Pulmonary artery endothelial cell (primary cell): ENCODE results near the gene XYLT1. TPM values are rescaled to one million over a fixed set of nuclear protein-coding genes. Genes with fewer than 3 reads are reported as not detected.

Source experiments
- DNase-seq: peaks from one replicate; pipeline ENCODE4 v3.0.0-alpha.2; 2011; ENCODE audit warnings: low read depth, low spot score
- total RNA-seq: library from RNA; depleted of rRNA; stranded (reverse); fragments of >200 nt; gene quantifications from 2 replicates; pipeline ENCODE4 v1.2.3, GENCODE V29; 2014

The XYLT1 gene
- total RNA-seq, 1 donor from 2014 or later: 0.92 TPM

DNA sequence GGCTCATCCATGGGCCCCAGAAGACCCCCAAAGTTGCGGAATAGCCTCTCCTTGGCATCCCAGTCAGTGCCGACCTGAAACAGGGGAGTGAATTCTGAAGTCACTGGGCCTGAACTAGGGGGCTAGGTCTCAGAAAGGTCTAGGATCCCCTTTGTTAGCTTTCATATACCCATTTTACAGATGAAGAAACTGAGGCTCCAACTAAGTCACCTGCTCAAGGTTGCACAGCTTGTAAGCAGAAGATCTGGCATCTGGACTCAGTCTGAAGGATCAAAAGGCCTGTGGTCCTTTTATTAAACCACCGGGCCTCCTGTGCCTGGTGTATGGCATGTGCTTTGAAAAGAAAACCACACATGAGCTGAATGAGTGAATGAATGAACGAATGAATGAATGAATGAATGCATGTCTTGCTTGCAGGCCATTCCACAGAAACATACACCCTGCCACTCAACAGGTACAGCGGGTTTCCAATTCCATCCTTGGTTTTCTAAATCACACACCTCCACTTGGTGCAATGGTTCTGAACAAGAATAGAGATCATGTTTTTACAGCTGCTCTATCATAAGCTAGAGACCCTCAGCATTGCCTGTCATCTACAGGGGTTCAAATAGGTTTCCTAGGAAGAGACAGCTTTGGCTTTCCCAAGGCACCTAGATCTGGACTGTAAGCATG is 352.7 kb downstream of the XYLT1 start:
- DNase-seq: no peak

DNA sequence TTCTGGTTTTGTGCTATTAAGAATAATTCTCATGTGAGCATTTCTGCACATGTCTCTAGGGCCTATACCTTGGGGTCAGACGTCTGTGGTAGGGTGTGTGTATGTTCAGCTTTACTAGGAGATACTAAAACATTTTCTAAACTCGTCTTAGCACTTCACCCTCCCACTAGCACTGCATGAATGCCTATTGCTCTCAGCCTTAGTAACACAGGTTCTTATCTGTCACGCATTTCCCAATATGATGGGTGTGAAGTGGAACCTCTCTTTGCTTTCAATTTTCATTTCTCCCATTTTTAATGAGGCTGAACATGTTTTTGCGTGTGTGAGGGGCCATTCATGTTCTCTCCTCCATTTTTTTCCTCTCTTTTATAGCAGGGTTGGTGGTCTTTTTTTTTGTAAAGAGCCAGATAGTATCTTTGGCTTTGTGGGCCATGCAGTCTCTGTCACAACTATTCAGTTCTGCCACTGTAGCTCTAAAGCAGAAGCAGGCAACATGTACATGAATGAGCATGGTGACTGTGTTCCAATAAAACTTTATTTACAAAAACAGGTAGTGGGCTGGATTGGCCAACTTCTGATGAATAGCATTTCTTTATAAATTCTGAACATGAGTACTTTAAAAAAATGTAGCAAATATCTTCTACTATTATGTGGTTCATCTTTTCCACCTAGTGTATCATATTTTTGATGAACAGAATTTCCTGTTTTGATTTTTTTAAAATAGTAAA is 354.0 kb downstream of the XYLT1 start:
- no peak for DNase-seq

DNA sequence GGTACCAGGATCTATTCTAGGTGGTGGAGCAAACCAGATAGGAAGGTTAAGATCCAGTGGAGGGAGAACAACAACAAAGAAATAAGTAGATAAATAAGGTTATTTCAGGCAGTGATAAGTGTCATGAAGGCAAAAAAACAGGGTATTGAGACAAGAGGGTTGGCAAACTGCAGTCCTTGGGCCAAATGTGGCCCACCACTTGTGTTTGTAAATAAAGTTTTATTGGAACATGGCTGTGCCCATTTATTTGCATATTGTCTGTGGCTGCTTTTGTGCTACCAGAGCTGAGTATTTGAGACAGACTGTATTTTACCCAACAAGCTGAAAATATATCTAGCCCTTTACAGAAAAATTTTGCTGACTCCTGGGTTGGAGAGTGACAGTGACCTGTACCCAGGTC is 361.3 kb downstream of the XYLT1 start:
- DNase-seq: no peak

- DNase-seq: no peak
Measured at GRCh38 chr16:17108596-17108995, 362.2 kb downstream of the XYLT1 start.

GRCh38 chr16:17107450-17107849 is 363.3 kb downstream of the XYLT1 start:
- no peak for DNase-seq

DNA sequence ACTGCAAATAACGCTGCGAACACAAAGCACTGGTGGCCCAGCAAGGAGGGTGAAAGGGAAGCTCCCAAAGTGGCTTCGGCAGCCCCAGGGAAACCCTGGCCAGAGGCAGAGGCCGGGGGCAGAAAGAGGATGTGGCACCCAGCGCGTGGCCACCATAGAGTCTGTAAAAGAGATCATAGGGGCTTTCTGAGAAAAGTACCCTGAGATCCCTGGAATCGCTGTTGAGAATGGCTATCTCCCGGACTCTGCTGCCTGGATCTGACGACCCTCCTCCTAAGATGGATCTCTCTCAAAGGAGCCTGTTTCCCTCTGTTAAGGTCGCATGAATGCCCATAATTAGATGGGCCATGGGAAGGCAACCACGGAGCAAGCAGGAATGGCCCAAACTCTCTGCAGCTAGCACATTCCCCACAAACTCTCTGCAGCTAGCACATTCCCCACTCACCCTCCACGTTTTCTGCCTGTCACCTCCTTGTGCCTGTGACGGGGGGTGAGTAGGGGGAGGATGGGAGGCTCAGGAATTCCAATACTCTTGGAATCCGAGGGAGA is 364.4 kb downstream of the XYLT1 start:
- DNase-seq: no peak

- no peak for DNase-seq
Measured at GRCh38 chr16:17105239-17105797, 365.4 kb downstream of the XYLT1 start.

- DNase-seq: no peak
Measured at GRCh38 chr16:17104654-17105053, 366.1 kb downstream of the XYLT1 start.

- DNase-seq: no peak
Measured at GRCh38 chr16:17103216-17103615, 367.5 kb downstream of the XYLT1 start.

GRCh38 chr16:17101646-17102045 is 369.1 kb downstream of the XYLT1 start:
- DNase-seq: no peak

- DNase-seq: no peak
Measured at GRCh38 chr16:17098685-17099084, 372.1 kb downstream of the XYLT1 start.

GRCh38 chr16:17084130-17084529 is 386.6 kb downstream of the XYLT1 start:
- no peak for DNase-seq

DNA sequence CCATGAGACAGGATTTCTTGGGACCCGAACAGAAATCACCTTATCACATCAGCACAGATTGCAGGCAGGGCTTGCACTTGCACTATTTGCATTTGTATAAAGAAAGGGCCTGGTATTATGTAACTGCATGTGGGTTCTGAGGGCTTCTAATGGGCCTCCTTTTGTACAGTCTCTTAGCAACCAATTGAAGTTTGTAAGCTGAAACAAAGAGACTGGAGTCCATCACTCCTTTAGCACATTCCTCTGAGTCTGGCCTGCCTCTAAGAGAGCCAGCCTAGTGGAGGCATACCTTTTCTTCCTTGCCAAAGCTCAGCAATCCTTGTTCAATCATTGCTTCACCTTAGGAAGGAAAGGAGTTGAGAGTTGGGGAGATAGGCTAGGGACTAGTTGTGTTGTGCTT is 387.1 kb downstream of the XYLT1 start:
- no peak for DNase-seq

DNA sequence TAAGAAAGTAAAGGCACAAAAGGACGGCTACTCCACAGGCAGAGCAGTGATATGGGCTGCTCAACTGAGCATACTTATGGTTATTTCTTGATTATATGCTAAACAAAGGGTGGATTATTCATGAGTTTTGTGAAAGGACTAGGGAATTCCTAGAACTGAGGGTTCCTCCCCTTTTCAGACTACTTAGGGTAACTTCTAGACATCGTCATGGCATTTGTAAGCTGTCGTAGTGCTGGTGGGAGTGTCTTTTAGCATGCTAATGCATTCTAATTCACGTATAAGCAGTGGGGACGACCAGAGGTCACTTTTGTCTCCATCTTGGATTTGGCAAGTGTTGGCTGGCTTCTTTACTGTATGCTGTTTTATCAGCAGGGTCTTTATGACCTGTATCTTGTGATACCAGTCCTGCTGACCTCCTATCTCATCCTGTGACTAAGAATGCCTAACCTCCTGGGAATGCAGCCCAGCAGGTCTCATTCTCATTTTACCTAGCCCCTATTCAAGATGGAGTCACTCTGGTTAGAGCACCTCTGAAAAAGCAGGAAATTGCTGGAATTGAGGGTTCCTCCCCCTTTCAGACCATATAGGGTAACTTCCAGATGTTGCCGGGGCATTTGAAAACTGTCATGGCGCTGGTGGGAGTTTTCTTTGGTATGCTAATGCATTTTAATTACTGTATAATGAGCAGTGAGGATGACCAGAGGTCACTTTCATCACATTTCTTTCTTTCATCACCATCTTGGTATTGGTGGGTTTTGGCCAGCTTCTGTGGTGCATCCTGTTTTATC is 388.5 kb downstream of the XYLT1 start:
- no peak for DNase-seq

- no peak for DNase-seq
Measured at GRCh38 chr16:17080105-17080504, 390.7 kb downstream of the XYLT1 start.

DNA sequence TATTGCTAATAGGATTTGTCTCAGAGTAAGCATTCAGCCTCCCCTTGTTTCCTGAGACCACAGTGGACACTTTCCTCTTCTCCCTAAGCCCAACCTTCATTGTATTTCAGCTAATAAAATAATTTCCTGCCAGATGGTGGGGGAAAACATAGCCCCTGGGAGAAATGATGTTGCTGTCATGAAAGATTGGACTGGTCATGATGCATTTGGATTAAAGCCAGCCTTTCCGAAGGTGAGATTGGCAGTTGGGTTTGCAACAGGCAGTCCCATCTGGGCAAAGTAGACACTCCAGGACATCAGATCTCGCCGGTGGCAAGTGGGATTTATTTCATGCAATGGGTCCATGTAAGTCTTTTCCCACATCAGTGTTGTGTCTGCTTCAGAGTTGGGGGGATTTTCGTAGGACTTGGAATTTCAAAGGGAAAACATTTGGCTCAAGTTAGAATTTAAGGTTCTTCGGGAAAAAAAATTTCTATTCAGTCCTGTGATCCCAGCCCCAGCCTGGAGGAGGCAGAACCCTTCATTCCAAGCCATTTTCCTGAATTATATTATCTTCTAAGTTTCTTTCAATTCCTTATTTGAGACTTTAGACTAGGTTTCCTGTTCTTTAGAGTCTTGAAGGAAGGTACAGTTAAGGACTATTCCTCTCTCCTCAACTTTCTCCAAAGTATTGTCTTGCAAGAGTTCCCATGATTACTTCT is 391.7 kb downstream of the XYLT1 start:
- DNase-seq: no peak

GRCh38 chr16:17076818-17077498 is 393.8 kb downstream of the XYLT1 start:
- DNase-seq: no peak

DNA sequence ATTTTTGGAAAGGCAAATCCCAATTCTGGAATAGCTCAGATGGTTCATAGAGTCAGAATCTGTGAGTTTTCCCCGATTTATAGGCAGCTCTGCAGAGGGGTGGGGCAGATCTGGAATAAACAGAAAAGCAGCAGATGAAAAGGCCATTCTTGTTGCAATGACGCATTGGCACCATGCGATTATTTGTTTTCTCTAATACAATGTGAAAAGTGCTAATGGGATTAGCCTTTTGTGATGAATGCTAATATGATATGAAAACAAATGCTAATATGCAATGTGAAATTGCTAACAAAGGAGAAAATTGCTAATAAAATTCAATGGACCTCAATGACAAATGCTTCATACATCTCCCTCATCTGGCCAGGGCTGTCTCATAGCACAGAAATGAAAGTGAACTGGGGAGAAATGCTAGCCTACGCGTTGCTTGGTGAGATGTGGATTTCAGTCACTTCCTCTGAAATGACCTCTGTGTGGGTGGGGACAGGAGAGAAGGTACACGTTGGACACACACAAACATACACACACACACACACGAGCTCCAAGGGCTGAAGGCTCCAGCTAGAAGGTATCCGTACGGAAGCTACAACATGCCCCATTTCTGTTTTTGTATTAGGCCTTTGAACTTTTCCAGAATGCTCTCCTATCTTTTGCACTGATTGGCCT is 394.5 kb downstream of the XYLT1 start:
- no peak for DNase-seq

- no peak for DNase-seq
Measured at GRCh38 chr16:17072104-17072503, 398.7 kb downstream of the XYLT1 start.
